Omental fat pad (tissue), 4 donors: ENCODE results near the gene NEK2. TPM values are rescaled to one million over a fixed set of nuclear protein-coding genes. Genes with fewer than 3 reads are reported as not detected.

ENCODE experiments used
- ATAC-seq: fragments of 150-250 bp; one replicate; pipeline ENCODE4 v1.9.1; 2016; ENCODE audit warnings: mild to moderate bottlenecking, moderate library complexity; ENCODE audit not compliant: low FRiP score
- DNase-seq: peaks from one replicate; pipeline ENCODE4 v3.0.0-alpha.2; 2019; ENCODE audit warnings: low spot score
- CTCF ChIP-seq, 3 donors: fragments of 450-650 bp; IDR thresholded peaks; one replicate each; pipeline ENCODE4 v1.5.1; 2016 to 2017; ENCODE audit warnings: antibody characterized with exemption in 3 of 3, mild to moderate bottlenecking in 3 of 3, moderate library complexity in 2 of 3
- total RNA-seq, 4 donors: library from RNA; depleted of rRNA; stranded (reverse); fragments of >200 nt; gene quantifications; one replicate each; pipeline ENCODE4 v1.1.0, GENCODE V29; 2016

NEK2 gene
- total RNA-seq, 4 donors from 2014 or later = 0.47 to 0.60 TPM; not detected in 2

- DNase-seq = no peak
- ATAC-seq = no peak
- no peak for TF ChIP-seq CTCF (IDR thresholded peaks at IDR 0.05)
These were observed 51.9 kb downstream of the NEK2 start for GRCh38 chr1:211623515-211623914.

- ATAC-seq = no peak
These were observed 53.8 kb downstream of the NEK2 start for GRCh38 chr1:211621447-211622198.

GRCh38 chr1:211620097-211620496 is 55.3 kb downstream of the NEK2 start:
- TF ChIP-seq CTCF (IDR thresholded peaks at IDR 0.05) = no peak
- DNase-seq = no peak
- no peak for ATAC-seq

More at GRCh38 chr1:211621447-211622198, 53.8 kb downstream of the NEK2 start:
- TF ChIP-seq CTCF (IDR thresholded peaks at IDR 0.05) = no peak
- DNase-seq = no peak

- ATAC-seq (no peak), DNase-seq (no peak)
- no peak for TF ChIP-seq CTCF (IDR thresholded peaks at IDR 0.05)
These were observed 56.1 kb downstream of the NEK2 start for GRCh38 chr1:211619033-211619996.

GRCh38 chr1:211616965-211617297 is 58.5 kb downstream of the NEK2 start:
- DNase-seq = no peak
- TF ChIP-seq CTCF (IDR thresholded peaks at IDR 0.05) = no peak
- no peak for ATAC-seq

- ATAC-seq (peak; percentile 65), DNase-seq (no peak)
- TF ChIP-seq CTCF (IDR thresholded peaks at IDR 0.05) = no peak
These were observed 59.0 kb downstream of the NEK2 start for GRCh38 chr1:211616231-211616964.
